ENCODE data around the gene XKRX. TPM values are rescaled to one million over a fixed set of nuclear protein-coding genes. Genes with fewer than 3 reads are reported as not detected.

Gene XKRX
- total and polyA plus RNA-seq, 3 donors from 2014 or later = 0.34 to 2.4 (median 2.0) TPM

DNA sequence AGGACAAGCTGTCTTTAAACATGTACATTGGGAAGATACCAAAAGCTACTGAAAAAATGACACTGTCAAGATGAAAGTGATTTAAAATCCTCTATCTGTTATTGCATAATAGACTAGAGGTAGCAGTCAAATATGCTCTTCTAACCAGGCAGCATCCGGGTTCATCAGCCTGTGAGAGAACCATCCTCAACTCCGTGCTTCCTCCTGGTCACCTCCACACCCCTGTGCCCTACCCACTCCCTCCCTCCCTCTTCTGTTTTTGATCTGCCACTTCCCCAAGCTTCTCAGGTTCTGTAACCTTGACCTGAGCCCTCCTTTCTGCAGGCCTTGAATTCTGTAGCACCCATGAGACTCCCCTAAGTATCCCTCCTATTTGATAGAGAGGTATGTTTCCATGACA lies 60.4 kb downstream of the XKRX start:
- intact Hi-C loops (cut with DNase I; ENCODE audit: low total_unique reads) = no loop called here
- WGBS, 2 donors = 42 to 76% methylated on average over 2 of the region's 2 CpGs
- no peak for DNase-seq

DNA sequence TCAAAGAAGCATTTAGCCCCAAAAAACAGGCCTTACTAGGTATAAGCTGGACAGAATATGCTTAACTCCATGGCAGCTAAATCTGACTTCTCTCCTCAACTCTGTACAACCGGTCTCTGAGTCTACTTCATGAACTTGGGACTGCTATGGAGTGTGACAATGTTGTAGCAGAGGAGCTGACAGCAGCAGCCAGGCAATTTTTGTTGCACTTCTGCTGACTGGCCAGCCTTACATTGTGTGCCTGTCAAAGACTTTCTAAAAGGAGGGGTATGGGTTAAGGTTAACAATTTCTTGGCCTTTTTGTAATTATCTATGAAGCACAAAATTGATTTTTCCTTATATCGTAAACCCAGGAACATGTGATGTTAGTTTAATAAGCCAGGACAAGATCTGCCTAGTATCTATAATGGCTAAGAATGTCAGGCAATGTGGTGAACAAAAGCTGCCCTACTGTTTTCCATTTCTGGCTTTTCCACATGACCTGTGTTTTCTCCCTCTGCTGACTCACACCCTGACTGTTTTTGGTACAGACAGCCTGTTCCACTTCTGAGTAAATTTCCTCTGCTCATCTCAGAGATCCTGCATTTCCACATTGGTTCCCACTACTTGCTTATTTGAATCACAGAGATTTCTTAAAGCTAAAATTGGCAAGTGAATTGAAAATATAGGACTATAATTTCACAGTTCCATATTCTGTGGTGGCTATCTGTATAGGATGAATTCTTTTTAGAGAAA lies 63.9 kb downstream of the XKRX start:
- no peaks in the 10 kb centered on the region for H3K36me3 ChIP-seq (ENCODE audit: low read depth, missing control alignments)
- DNase-seq = no peak
- H3K4me3 ChIP-seq = no peak overlapping the region
- H3K4me1 ChIP-seq = no peaks in the 10 kb centered on the region
- no peaks in the 10 kb centered on the region for H3K9me3 ChIP-seq
- WGBS, 2 donors = 76 to 83% methylated on average over 1 to 2 of the region's 2 CpGs
- TF ChIP-seq, protein P1, sequence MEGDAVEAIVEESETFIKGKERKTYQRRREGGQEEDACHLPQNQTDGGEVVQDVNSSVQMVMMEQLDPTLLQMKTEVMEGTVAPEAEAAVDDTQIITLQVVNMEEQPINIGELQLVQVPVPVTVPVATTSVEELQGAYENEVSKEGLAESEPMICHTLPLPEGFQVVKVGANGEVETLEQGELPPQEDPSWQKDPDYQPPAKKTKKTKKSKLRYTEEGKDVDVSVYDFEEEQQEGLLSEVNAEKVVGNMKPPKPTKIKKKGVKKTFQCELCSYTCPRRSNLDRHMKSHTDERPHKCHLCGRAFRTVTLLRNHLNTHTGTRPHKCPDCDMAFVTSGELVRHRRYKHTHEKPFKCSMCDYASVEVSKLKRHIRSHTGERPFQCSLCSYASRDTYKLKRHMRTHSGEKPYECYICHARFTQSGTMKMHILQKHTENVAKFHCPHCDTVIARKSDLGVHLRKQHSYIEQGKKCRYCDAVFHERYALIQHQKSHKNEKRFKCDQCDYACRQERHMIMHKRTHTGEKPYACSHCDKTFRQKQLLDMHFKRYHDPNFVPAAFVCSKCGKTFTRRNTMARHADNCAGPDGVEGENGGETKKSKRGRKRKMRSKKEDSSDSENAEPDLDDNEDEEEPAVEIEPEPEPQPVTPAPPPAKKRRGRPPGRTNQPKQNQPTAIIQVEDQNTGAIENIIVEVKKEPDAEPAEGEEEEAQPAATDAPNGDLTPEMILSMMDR (IDR thresholded peaks at IDR 0.05) = no peak
- no peak for TF ChIP-seq POLR2A (IDR thresholded peaks at IDR 0.05)
- no peak overlapping the region for H3K27ac ChIP-seq
- intact Hi-C loops (cut with DNase I; ENCODE audit: low total_unique reads) = no loop called here
- no peaks in the 10 kb centered on the region for H3K27me3 ChIP-seq

More for the DNA sequence above, 60.4 kb downstream of the XKRX start:
- no peaks in the 10 kb centered on the region for H3K36me3 ChIP-seq (ENCODE audit: low read depth, missing control alignments)
- H3K27me3 ChIP-seq = no peaks in the 10 kb centered on the region
- H3K27ac ChIP-seq = no peak overlapping the region
- H3K9me3 ChIP-seq = no peaks in the 10 kb centered on the region
- no peak overlapping the region for H3K4me3 ChIP-seq
- TF ChIP-seq, protein P1 (IDR thresholded peaks at IDR 0.05) = no peak
- TF ChIP-seq POLR2A (IDR thresholded peaks at IDR 0.05) = no peak
- no peaks in the 10 kb centered on the region for H3K4me1 ChIP-seq

Other genes with a start within 250 kb of the XKRX start
- gene SYTL4, start 196.8 kb downstream of the XKRX start, total RNA-seq = 10 to 100 TPM; 51.4 to 64.7 TPM
- gene SYTL4, start 196.8 kb downstream of the XKRX start, polyA plus RNA-seq (ENCODE audit: insufficient read depth, low read depth, low replicate concordance) = 26.3 TPM
- 10 to 100 TPM; 42.2 to 44.4 TPM for gene CSTF2, start 108.5 kb downstream of the XKRX start, total RNA-seq
- gene CSTF2, start 108.5 kb downstream of the XKRX start, polyA plus RNA-seq (ENCODE audit: insufficient read depth, low read depth, low replicate concordance) = 33.2 TPM
- gene NOX1, start 54.6 kb downstream of the XKRX start, total RNA-seq = 1 to 10 TPM in 1 of 2 donors, not detected in 1; 1.2 TPM
- gene NOX1, start 54.6 kb downstream of the XKRX start, polyA plus RNA-seq (ENCODE audit: insufficient read depth, low read depth, low replicate concordance) = not detected
- 1 to 10 TPM; 4.5 to 7.3 TPM for gene ARL13A, start 40.8 kb upstream of the XKRX start, total RNA-seq
- 13.2 TPM for gene ARL13A, start 40.8 kb upstream of the XKRX start, polyA plus RNA-seq (ENCODE audit: insufficient read depth, low read depth, low replicate concordance)
- 10 to 100 TPM; 13.3 to 17.0 TPM for gene TRMT2B, start 123.2 kb upstream of the XKRX start, total RNA-seq
- 7.0 TPM for gene TRMT2B, start 123.2 kb upstream of the XKRX start, polyA plus RNA-seq (ENCODE audit: insufficient read depth, low read depth, low replicate concordance)
- gene TMEM35A, start 150.0 kb upstream of the XKRX start, total RNA-seq = 1 to 10 TPM; 1.6 to 2.3 TPM
- gene TMEM35A, start 150.0 kb upstream of the XKRX start, polyA plus RNA-seq (ENCODE audit: insufficient read depth, low read depth, low replicate concordance) = 5.5 TPM
- gene CENPI, start 169.3 kb upstream of the XKRX start, total RNA-seq = 1 to 10 TPM; 2.5 to 3.1 TPM
- gene CENPI, start 169.3 kb upstream of the XKRX start, polyA plus RNA-seq (ENCODE audit: insufficient read depth, low read depth, low replicate concordance) = 0.69 TPM

Measured in testis (tissue), 3 donors.